ENCODE data around the gene KCNAB2. TPM values are rescaled to one million over a fixed set of nuclear protein-coding genes. Genes with fewer than 3 reads are reported as not detected.

The KCNAB2 gene
- total RNA-seq, 2 experiments from 2014 or later: 192 to 200 TPM

GRCh38 chr1:6027591-6027990, 18.1 kb upstream of the KCNAB2 start:
- POLR2A ChIA-PET: interaction anchor here (5.3 kb wide), 1 partner anchor 34 kb away, joined by 56 read pairs; the partner anchor contains the start of gene NPHP4
- CTCF ChIA-PET: interaction anchor here (0.9 to 4.0 kb wide), 3 partner anchors 16 to 462 kb away, joined by 3 to 22 read pairs (median 3); no protein-coding TSS in a partner anchor

- ChIA-PET CTCF (interaction anchor here (0.7 to 4.0 kb wide), 4 partner anchors 31 to 462 kb away, joined by 3 to 22 read pairs (median 3); no protein-coding TSS in a partner anchor), POLR2A (interaction anchor here (5.3 kb wide), 1 partner anchor 35 kb away, joined by 56 read pairs; the partner anchor contains the start of gene NPHP4)
Measured at GRCh38 chr1:6028042-6028850, 17.4 kb upstream of the KCNAB2 start.

DNA sequence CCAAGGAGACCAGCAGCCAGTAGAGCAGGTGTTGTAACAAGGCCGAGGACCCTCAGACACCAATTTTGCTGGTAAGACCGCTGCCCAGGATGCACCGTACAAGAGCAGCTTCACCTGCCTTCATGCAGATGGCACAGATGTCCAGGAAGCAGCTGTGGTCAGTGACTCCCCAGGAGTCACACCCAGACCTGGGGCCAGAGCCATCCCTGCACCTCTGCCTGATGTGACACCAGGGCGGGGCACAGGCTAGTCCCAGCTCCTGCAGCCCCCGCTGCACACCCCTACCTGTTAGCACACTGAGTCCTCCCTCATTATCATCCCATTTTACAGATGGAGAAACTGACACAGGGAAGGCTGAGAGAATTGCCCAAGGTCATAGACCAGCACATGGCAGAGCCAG, 16.3 kb upstream of the KCNAB2 start:
- POLR2A ChIA-PET: interaction anchor here (5.3 kb wide), 1 partner anchor 36 kb away, joined by 56 read pairs; the partner anchor contains the start of gene NPHP4
- CTCF ChIA-PET: interaction anchor here (0.7 kb wide), 2 partner anchors 30 to 82 kb away, joined by 3 read pairs; no protein-coding TSS in a partner anchor

GRCh38 chr1:6030132-6030531, 15.6 kb upstream of the KCNAB2 start:
- CTCF ChIA-PET: no interaction called here
- POLR2A ChIA-PET: no interaction called here

DNA sequence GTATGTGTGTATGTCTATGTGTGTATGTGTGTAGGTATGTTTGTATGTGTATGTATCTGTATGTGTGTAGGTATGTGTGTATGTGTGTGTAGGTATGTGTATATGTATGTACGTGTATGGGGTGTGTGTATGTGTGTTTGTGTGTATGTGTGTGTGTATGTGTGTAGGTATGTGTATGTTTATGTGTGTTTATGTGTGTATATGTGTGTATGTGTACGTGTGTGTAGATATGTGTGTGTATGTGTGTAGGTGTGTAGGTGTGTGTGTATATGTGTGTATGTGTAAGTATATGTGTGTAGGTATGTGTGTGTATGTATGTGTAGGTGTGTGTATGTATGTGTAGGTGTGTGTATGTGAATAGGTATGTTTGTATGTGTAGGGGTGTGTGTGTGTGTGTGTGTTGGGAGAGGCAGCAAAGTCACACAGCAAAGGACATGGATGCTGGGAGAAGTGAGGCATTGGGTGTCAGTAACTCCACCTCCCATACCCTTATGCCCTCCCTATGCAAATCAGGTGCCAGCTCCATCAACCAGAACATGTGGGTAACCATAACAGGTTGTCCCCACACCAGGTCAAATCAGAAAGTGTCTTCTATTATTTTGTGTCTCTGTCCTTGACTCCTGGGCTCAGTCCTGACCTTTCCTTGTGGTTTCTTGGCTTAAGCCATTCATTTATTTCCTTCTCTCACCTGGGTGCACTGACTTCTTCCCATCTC, 15.0 kb upstream of the KCNAB2 start:
- POLR2A ChIA-PET: no interaction called here
- CTCF ChIA-PET: no interaction called here

DNA sequence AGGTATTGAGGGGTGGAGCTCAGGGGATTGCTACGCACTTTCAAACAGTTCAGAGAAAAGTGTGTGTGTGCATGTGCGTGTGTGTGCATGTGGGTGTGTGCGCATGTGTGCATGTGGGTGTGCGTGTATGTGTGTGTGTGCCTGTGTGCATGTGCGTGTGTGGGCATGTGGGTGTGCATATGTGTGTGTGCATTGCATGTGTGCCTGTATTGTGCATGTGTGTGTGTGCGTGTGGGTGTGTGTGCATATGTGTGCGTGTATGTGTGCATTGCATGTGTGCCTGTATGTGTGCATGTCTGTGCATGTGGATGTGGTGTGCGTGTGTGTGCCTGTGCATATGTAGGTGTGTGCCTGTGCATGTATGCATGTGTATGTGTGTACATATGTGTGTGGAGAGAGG, 12.6 kb upstream of the KCNAB2 start:
- POLR2A ChIA-PET: no interaction called here
- CTCF ChIA-PET: interaction anchor here (0.6 kb wide), 1 partner anchor 676 kb away, joined by 5 read pairs; no protein-coding TSS in a partner anchor

DNA sequence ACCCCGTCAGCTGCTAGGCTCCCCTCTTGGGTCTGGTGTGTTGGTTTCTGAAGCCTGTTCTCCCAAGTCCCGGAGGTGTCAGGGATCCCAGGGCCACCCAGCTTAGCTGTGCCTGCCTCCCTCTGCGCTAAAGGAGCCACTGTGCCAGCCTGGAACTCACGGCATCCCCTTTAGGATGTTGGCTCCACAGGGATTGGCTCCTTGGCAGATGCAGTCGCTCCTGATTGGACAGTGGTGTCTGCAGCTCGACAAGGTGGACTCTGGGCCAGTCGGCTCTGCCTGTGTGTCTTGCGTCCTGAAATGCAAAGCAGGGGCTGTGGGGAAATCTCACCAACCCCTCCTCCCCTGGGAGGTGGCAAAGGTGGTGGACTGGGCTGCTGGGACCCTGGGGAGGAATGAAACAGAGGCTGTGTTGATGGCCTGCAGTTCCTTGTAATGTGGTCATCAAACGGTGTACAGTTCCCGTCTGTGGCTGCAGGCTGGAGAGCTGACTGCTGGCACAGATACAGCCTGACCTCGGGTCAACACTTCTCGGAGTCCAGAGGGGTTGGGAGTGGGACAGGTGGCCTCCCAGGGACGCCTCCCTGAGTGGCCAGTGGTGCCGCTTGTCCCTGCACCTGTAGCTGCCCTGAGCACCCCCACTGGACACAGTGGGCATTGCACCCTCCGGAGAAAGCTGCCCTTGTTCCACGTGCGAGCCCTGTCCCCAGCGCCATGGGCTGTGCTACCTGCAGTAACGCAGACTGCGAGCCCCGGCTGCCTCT, 11.5 kb upstream of the KCNAB2 start:
- ChIA-PET POLR2A (no interaction called here), CTCF (no interaction called here)

- ChIA-PET POLR2A (no interaction called here), CTCF (no interaction called here)
Measured at GRCh38 chr1:6034750-6035096, 11.0 kb upstream of the KCNAB2 start.

GRCh38 chr1:6035303-6035702, 10.4 kb upstream of the KCNAB2 start:
- ChIA-PET POLR2A (no interaction called here), CTCF (interaction anchor here (0.7 kb wide), 1 partner anchor 208 kb away, joined by 3 read pairs; no protein-coding TSS in a partner anchor)

DNA sequence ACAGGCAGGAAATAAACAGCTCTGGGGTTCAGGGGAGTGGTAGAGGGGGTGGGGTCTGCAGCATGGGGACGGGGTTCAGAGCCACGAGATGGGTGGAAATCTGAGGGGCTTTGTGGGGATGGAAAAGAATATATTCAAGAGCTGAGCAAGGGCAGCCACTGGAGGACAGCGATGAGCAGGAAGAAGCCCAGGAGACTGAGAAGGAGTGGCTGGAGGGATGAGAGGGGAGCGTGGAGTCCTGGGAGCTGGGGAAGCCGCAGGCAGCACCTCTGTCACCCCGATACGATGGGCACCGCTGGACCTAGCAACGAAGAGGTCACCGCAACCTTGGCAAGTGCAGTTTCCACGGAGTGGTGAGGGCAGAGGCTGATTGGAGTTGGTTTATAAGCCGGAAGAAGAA, 10.0 kb upstream of the KCNAB2 start:
- ChIA-PET POLR2A (no interaction called here), CTCF (interaction anchor here (0.7 kb wide), 1 partner anchor 207 kb away, joined by 3 read pairs; no protein-coding TSS in a partner anchor)

GRCh38 chr1:6037338-6037762, 8.3 kb upstream of the KCNAB2 start:
- CTCF ChIA-PET: interaction anchor here (2.0 kb wide), 1 partner anchor 44 kb away, joined by 5 read pairs; no protein-coding TSS in a partner anchor
- POLR2A ChIA-PET: interaction anchor here (0.7 kb wide), 1 partner anchor 50 kb away, joined by 6 read pairs; no protein-coding TSS in a partner anchor

- CTCF ChIA-PET: interaction anchor here (1.3 kb wide), 1 partner anchor 35 kb away, joined by 3 read pairs; no protein-coding TSS in a partner anchor
Measured at GRCh38 chr1:6038603-6039002, 7.1 kb upstream of the KCNAB2 start.

GRCh38 chr1:6039031-6039430, 6.7 kb upstream of the KCNAB2 start:
- ChIA-PET CTCF (interaction anchor here (1.3 kb wide), 1 partner anchor 35 kb away, joined by 3 read pairs; no protein-coding TSS in a partner anchor), POLR2A (no interaction called here)

More at GRCh38 chr1:6038603-6039002, 7.1 kb upstream of the KCNAB2 start:
- POLR2A ChIA-PET: no interaction called here

DNA sequence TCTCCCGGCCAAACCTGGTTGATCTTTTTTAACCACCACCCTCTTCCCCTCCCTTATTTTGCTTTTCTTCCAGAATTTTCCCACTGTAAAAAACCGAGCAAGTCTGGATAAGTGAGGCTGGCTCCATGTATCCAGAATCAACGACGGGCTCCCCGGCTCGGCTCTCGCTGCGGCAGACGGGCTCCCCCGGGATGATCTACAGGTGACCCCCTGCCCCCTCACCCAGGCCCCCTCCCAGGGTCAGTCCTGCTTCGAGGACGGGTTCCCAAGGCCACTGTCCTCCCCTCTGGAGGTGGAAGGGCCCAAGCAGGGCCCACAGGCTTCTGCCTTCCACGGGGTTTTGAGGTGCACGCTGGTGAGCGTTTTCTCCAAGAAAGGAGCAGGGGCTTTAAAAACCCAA, 5.2 kb upstream of the KCNAB2 start:
- CTCF ChIA-PET: no interaction called here
- POLR2A ChIA-PET: no interaction called here

- ChIA-PET CTCF (no interaction called here), POLR2A (no interaction called here)
Measured at GRCh38 chr1:6040861-6041415, 4.8 kb upstream of the KCNAB2 start.

- CTCF ChIA-PET: no interaction called here
- POLR2A ChIA-PET: no interaction called here
Measured at GRCh38 chr1:6041432-6042062, 4.1 kb upstream of the KCNAB2 start.

DNA sequence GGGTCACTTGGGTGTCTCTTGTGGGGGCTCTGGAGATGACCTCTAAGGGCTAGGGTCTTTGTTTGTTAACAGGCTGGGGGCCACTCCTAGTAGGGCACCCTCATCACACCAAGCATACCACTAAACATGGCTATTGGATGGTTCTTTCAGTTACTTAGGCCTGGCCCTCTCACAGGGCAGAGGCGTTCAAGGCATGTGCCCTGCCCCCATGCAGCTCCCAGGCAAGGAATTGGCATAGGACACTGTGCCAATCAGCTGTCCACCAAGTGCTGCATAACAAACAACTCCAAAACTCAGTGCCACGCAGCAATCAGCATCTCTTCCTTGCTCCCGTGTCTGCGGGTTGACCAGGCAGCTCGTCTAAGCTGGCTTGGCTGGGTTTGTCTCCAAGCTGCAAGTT, 2.1 kb upstream of the KCNAB2 start:
- ChIA-PET POLR2A (no interaction called here), CTCF (interaction anchor here (0.9 kb wide), 1 partner anchor 16 kb away, joined by 3 read pairs; no protein-coding TSS in a partner anchor)

DNA sequence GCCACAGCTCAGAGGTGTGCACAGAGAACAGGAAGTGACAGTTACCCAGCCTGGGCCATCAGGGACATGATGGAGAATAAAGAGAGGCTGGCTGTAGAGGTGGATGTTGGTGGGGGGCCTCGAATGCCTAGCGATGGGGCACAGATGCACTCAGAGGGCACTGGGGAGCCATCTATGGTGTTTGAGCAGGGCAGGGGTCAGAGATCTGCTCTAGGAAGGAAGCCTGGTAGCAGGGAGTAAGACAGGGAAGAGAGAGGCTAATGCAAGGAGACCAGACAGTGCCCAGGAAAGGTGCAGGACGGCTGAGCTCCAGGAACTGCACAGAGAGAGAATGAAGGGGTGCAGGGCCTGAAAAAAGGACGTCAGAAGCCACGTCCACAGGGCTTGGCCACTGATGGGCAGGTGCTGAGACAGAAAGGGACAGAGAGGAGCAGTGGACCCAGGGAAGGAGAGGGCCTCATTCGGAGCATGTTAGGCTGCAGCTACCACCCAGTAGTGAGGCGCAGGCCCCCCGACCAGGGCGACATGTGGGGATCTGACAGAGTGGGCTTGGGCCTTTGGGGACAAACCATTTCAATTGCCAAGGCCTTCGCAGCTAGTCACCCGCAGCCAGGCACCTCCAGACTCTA, 1.1 kb upstream of the KCNAB2 start:
- ChIA-PET CTCF (no interaction called here), POLR2A (interaction anchor here (0.6 kb wide), 1 partner anchor 156 kb away, joined by 3 read pairs; no protein-coding TSS in a partner anchor)

All from activated CD8-positive, alpha-beta memory T cell treated with anti-CD3 and anti-CD28 coated beads for 36 hours (primary cell).